Omental fat pad (tissue), 4 donors: ENCODE results near the gene TBL2. TPM values are rescaled to one million over a fixed set of nuclear protein-coding genes. Genes with fewer than 3 reads are reported as not detected.
"Not testable (repeated sequence)": the region's sequence is repeated elsewhere in the genome, so short reads cannot be mapped to it uniquely, and the experiment has no call there.

Experiments
- ATAC-seq: fragments of 150-250 bp; one replicate; pipeline ENCODE4 v1.9.1; 2016; ENCODE audit warnings: mild to moderate bottlenecking, moderate library complexity; ENCODE audit not compliant: low FRiP score
- DNase-seq: peaks from one replicate; pipeline ENCODE4 v3.0.0-alpha.2; 2019; ENCODE audit warnings: low spot score
- CTCF ChIP-seq, 3 donors: fragments of 450-650 bp; IDR thresholded peaks; one replicate each; pipeline ENCODE4 v1.5.1; 2016 to 2017; ENCODE audit warnings: antibody characterized with exemption in 3 of 3, mild to moderate bottlenecking in 3 of 3, moderate library complexity in 2 of 3
- total RNA-seq, 4 donors: library from RNA; depleted of rRNA; stranded (reverse); fragments of >200 nt; gene quantifications; one replicate each; pipeline ENCODE4 v1.1.0, GENCODE V29; 2016

Gene TBL2
- total RNA-seq, 4 donors from 2014 or later: 29.5 to 51.6 (median 40.1) TPM

GRCh38 chr7:73622527-73622908, 44.1 kb upstream of the TBL2 start:
- no peak for DNase-seq
- TF ChIP-seq CTCF (IDR thresholded peaks at IDR 0.05): no peak
- peak; percentile 3 for ATAC-seq

DNA sequence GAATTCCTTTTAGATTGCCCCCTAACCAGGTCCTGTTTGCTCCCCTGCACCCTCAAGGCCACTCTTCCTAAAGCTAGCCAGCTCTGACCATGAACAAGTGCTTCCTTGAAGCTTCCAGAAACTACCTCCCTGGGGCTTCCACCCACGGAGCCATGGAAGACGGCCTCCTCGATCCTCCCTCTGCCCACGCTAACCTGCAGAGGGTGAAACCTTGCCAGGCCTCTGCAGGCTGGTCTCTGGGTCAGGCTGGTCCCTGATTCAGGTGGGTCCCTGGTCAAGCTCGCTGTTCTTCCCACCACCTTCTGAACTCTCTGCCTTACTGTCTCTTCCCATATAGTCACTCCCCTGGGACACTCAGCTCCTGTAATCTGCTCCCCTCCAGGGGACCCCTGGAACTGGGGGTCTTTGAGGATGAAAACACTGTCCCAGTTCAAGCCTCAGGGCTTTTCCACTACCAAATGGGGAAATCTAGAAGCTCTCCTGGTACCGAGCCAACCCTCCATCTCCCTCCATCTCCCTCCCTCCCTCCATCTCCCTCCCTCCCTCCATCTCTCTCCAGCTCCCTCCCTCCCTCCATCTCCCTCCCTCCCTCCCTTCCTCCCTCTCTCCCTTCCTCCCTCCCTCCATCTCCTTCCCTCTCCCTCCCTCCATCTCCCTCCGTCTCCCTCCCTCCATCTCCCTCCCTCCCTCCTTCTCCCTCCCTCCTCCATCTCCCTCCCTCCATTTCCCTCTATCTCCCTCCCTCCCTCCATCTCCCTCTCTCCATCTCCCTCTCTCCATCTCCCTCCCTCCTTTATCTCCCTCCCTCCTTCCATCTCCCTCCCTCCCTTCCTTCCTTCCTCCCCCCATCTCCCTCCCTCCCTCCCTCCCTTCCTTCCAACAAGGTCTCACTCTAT, 43.0 kb upstream of the TBL2 start:
- DNase-seq (no peak), ATAC-seq (no peak)
- TF ChIP-seq CTCF (IDR thresholded peaks at IDR 0.05): no peak

DNA sequence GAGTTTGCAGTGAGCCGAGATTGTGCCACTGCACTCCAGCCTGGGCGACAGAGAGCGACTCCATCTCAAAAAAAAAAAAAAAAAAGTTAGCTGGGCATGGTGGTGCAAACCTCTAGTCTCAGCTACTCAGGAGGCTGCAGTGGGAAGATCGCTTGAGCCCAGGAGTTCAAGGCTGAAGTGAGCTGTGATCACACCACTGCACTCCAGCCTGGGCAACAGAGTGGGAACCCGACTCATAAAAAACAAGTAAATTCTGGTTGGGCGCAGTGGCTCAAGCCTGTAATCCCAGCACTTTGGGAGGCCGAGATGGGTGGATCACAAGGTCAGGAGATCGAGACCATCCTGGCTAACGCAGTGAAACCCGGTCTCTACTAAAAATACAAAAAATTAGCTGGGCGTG, 41.0 kb upstream of the TBL2 start:
- not testable (repeated sequence) for ATAC-seq, DNase-seq

DNA sequence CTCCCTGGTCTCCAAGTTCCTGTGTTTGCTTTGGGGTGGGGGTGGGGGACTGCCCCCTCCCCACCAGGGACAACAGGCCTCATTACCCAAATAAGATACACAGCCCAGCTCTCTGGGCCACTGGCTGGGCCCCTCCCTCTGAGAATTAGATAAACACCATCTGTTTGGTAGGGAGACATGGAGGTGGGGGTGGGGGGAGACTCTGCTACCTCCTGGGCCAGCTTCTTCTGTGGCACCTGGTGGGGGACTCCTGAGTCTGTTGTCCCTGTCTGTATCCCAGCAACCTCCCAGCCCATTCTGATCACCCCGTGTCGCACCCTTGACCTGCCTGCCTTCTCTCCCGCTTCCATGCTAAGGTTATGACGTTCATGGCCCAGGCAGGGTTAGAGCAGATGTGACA, 40.2 kb upstream of the TBL2 start:
- no peak for DNase-seq
- ATAC-seq: no peak
- TF ChIP-seq CTCF (IDR thresholded peaks at IDR 0.05): no peak

DNA sequence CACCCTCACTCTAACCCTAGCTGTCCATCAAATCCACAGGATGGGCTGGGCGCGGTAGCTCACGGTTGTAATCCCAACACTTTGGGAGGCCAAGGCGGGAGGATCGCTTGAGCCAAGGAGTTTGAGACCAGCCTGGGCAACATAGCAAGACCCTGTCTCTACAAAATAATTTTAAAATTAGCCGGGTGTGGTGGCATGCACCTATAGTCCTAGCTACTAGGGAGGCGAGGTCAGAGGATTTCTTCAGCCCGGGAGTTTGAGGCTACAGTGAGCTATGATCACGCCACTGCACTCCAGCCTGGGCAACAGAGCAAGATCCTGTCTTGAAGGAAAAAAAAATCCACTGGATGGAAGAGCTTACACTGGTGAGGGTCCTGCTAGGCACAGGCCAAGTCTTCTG, 39.1 kb upstream of the TBL2 start:
- ATAC-seq, DNase-seq: not testable (repeated sequence)

DNA sequence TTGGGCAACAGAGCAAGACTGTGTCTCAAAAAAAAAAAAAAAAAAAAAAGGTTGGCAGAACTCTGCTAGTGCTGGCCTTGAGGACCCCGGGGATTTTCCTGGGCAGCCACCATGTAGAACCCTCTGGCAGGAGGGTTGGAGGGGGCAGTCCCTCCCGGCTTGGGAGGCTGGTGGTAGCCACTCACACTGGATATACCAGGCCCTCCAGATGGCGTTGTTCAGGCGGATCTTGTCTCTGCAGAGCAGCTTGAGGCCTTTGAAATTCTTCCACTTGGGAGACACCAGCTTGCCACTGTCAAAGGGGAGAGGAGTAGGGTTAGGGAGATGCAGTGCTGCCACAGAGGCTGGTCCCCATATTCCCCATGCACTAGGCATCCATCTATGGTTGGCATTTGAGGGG, 37.5 kb upstream of the TBL2 start:
- ATAC-seq (no peak), DNase-seq (no peak)
- TF ChIP-seq CTCF (IDR thresholded peaks at IDR 0.05): no peak

GRCh38 chr7:73614937-73615336, 36.6 kb upstream of the TBL2 start:
- ATAC-seq: not testable (repeated sequence)

DNA sequence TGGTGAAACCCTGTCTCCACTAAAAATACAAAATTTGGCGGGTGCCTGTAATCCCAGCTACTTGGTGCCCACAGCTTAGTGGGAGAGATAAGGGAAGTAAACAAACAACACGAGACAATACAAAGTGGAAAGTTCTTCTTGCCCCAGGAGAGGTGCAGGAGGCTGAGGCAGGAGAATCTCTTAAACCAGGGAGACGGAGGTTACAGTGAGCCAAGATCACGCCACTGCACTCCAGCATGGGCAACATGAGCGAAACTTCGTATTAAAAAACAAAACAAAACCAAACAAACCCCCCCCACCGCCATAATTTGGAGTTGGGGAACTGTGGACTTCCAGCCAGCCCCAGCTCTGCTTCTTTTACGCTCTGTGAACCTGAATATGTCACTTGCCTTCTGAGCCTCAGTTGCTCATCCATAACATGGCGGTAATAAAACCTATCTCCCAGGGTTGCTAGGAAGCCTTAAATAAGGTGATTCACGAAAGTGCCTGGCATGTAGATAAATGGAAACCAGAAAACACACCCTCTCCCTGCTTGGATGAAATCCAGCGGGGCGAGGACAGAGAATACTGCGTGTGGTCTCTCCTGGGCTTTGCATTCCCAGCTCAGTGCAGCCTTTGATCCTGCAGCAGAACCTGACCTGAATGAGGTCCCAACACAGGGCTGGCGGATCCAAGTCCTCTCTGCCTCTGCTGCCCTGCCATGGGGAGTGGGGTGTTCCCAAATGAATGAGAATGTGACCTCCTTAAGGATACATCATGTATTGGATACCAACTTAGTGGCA, 35.8 kb upstream of the TBL2 start:
- TF ChIP-seq CTCF (IDR thresholded peaks at IDR 0.05): no peak
- DNase-seq: no peak
- ATAC-seq: no peak

More at GRCh38 chr7:73614937-73615336, 36.6 kb upstream of the TBL2 start:
- DNase-seq: not testable (repeated sequence)
